Hippocampal formation (tissue), 2 donors: ENCODE measurements around the gene PPP1R12B.
"Not testable (repeated sequence)": the region's sequence is repeated elsewhere in the genome, so short reads cannot be mapped to it uniquely, and the experiment has no call there.

Experiments used
- DNase-seq, 2 donors: peaks; one replicate each; lab custom pipeline; 2025; lab: John Stamatoyannopoulos, UW

The PPP1R12B gene

GRCh38 chr1:202405928-202406327, 57.4 kb downstream of the PPP1R12B start:
- DNase-seq = no peak

GRCh38 chr1:202406896-202407295, 58.4 kb downstream of the PPP1R12B start:
- DNase-seq = not testable (repeated sequence)

GRCh38 chr1:202407378-202407777, 58.9 kb downstream of the PPP1R12B start:
- DNase-seq = not testable (repeated sequence)

DNA sequence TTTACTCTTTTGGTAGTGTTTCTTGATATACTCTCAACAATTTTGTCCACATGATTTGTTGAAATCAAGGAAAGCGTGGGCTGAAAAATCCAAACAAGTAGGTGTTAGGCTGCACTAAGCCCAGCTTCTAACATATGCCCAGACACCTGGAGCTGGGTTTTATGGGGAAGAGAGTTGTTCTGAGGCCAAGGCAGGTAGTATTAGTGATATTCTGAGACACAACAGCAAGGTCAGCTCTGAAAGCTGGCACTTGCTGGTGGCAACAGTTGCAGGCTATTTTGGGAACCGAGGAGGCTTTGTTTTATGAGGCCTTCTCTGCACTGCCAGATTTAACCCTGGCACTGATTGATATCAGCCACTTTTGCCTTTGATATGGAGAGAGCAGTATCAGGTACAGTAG, 61.8 kb downstream of the PPP1R12B start:
- DNase-seq = peak in 1 of 2 donors; percentile 38

- DNase-seq = not testable (repeated sequence)
Observed at GRCh38 chr1:202410854-202411357, 62.4 kb downstream of the PPP1R12B start.

- DNase-seq = no peak
Observed at GRCh38 chr1:202411422-202411821, 62.9 kb downstream of the PPP1R12B start.

GRCh38 chr1:202412421-202412820, 63.9 kb downstream of the PPP1R12B start:
- not testable (repeated sequence) for DNase-seq

- peak; percentile 27 to 60 for DNase-seq
Observed at GRCh38 chr1:202416641-202417040, 68.1 kb downstream of the PPP1R12B start.

GRCh38 chr1:202417141-202417540, 68.6 kb downstream of the PPP1R12B start:
- not testable (repeated sequence) for DNase-seq

DNA sequence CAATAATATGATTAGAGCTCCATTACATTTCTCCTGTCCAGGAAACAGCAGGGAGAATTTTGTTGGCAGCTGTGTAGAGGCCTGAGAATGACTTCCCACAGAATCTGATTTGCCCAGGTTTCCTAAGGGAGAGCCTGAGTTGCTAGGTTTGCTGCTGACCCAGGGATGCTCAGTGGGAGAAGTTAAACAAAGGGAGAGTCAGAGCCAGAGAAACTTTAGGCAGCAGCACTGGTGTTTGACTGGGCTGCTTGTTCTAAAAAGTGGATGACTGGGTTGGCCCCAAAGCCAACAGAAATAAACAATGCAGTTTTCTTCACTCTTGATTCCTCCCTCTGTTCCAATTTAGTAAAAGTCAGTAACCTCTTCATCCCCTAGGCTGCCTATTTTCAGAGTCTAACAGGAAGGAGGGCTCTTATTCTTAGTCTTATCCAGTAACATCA, 69.3 kb downstream of the PPP1R12B start:
- DNase-seq = peak; percentile 36 to 67

DNA sequence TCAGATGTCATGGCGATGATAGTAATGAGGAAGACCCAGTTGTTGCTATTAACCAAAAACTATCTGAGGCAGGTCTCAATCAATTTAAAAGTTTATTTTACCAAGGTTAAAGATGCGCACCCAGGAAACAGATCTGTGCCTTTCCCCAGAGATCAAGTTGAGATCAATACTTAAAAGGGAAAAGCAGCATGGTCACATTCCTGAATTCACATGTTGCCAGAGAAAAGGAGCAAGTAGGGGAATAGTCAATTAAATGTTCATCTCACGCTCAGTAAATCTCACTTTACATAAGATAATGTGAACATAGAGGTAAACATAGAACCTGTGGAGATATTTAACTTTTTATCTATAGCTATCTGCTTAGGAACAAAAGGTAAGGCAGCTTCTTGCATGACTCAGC, 71.2 kb downstream of the PPP1R12B start:
- not testable (repeated sequence) for DNase-seq

- not testable (repeated sequence) for DNase-seq
Observed at GRCh38 chr1:202420422-202421094, 72.1 kb downstream of the PPP1R12B start.

- not testable (repeated sequence) for DNase-seq
Observed at GRCh38 chr1:202422709-202423108, 74.2 kb downstream of the PPP1R12B start.

DNA sequence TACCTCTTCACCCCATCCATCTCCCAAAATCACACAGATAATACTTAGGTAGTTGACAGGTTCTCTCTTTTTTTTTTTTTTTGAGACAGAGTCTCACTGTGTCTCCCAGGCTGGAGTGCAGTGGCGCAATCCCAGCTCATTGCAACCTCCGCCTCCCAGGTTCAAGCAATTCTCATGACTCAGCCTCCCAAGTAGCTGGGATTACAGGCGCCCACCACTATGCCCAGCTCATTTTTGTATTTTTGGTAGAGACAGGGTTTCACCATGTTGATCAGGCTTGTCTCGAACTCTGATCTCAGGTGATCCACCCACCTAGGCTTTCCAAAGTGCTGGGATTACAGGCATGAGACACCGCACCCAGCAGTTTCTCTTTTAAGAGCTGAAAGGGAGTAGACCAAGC, 75.8 kb downstream of the PPP1R12B start:
- DNase-seq = not testable (repeated sequence)

- DNase-seq = not testable (repeated sequence)
Observed at GRCh38 chr1:202430111-202430510, 81.6 kb downstream of the PPP1R12B start.

DNA sequence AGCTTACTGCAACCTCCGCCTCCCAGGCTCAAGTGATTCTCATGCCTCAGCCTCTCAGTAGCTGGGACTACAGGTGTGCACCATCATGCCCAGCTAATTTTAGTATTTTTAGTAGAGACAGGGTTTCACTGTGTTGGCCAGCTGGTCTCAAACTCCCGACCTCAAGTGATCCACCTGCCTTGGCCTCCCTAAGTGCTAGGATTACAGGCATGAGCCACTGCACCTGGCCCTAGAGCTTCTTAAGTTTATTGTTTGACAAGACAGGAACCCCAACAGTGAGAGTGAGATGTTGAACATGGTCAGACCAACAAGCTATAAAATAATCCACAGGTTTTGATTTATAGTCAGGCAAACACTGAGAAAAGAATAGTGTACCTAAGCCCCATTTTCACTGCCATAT, 83.8 kb downstream of the PPP1R12B start:
- not testable (repeated sequence) for DNase-seq

GRCh38 chr1:202433155-202434043, 84.9 kb downstream of the PPP1R12B start:
- DNase-seq = no peak

- DNase-seq = no peak
Observed at GRCh38 chr1:202434059-202434458, 85.6 kb downstream of the PPP1R12B start.

GRCh38 chr1:202438393-202439174, 90.1 kb downstream of the PPP1R12B start:
- no peak for DNase-seq

- no peak for DNase-seq
Observed at GRCh38 chr1:202439308-202439707, 90.8 kb downstream of the PPP1R12B start.

GRCh38 chr1:202448140-202448539, 99.6 kb downstream of the PPP1R12B start:
- not testable (repeated sequence) for DNase-seq

- DNase-seq = not testable (repeated sequence)
Observed at GRCh38 chr1:202451641-202452040, 103.1 kb downstream of the PPP1R12B start.
